Muscle layer of duodenum (tissue), 2 donors: ENCODE results near the gene SH3BP1.
A peak's percentile ranks its signal among the peaks of the same experiment; 100 is the strongest.

ENCODE experiments used
- H3K27ac ChIP-seq: one replicate; pipeline ENCODE4 v1.7.0; 2013; ENCODE audit warnings: mild to moderate bottlenecking, low read length
- H3K27me3 ChIP-seq: one replicate; pipeline ENCODE4 v1.7.0; 2013; ENCODE audit warnings: low read depth, mild to moderate bottlenecking, control low read depth, low read length
- H3K36me3 ChIP-seq, 2 donors: one replicate each; pipeline ENCODE4 v1.7.0; 2013; ENCODE audit warnings: low read length in 2 of 2, control low read depth in 1 of 2, mild to moderate bottlenecking in 1 of 2; ENCODE audit not compliant: insufficient read depth in 2 of 2, control insufficient read depth in 1 of 2
- H3K4me1 ChIP-seq, 2 donors: one replicate each; pipeline ENCODE4 v1.7.0; 2013; ENCODE audit warnings: low read length in 2 of 2, mild to moderate bottlenecking in 2 of 2, control low read depth in 1 of 2, moderate library complexity in 1 of 2; ENCODE audit not compliant: insufficient read depth in 2 of 2, control insufficient read depth in 1 of 2
- H3K4me3 ChIP-seq, 2 donors: one replicate each; pipeline ENCODE4 v1.7.0; 2013; ENCODE audit warnings: low read length in 2 of 2, low read depth in 1 of 2, mild to moderate bottlenecking in 1 of 2
- H3K9me3 ChIP-seq, 2 donors: one replicate each; pipeline ENCODE4 v1.7.0; 2013; ENCODE audit warnings: low read length in 2 of 2, control low read depth in 1 of 2, mild to moderate bottlenecking in 1 of 2; ENCODE audit not compliant: control insufficient read depth in 1 of 2
- donor health status: healthy.

SH3BP1 gene

GRCh38 chr22:37618072-37618656, 21.3 kb upstream of the SH3BP1 start:
- no peak overlapping the region for H3K27ac ChIP-seq
- no peaks in the 10 kb centered on the region for H3K27me3 ChIP-seq
- no peaks in the 10 kb centered on the region for H3K9me3 ChIP-seq
- H3K4me3 ChIP-seq: no peak overlapping the region
- H3K36me3 ChIP-seq: peaks cover 24 to 69% of the 10 kb centered on the region in 2 donors
- peaks cover 0 to 10% of the 10 kb centered on the region in 2 donors for H3K4me1 ChIP-seq

- no peak overlapping the region for H3K27ac ChIP-seq
- peaks cover under 1 to 13% of the 10 kb centered on the region in 2 donors for H3K4me1 ChIP-seq
- H3K36me3 ChIP-seq: peaks cover 24 to 72% of the 10 kb centered on the region in 2 donors
- H3K4me3 ChIP-seq: no peak overlapping the region
- no peaks in the 10 kb centered on the region for H3K27me3 ChIP-seq
- H3K9me3 ChIP-seq: no peaks in the 10 kb centered on the region
These were observed 20.8 kb upstream of the SH3BP1 start for GRCh38 chr22:37618674-37619073.

GRCh38 chr22:37619991-37620390, 19.5 kb upstream of the SH3BP1 start:
- Histone ChIP-seq H3K4me3 (no peak overlapping the region), H3K27me3 (no peaks in the 10 kb centered on the region), H3K9me3 (no peaks in the 10 kb centered on the region), H3K4me1 (peaks cover 3 to 10% of the 10 kb centered on the region in 2 donors), H3K27ac (no peak overlapping the region), H3K36me3 (peaks cover 24 to 62% of the 10 kb centered on the region in 2 donors)

- Histone ChIP-seq H3K9me3 (no peaks in the 10 kb centered on the region), H3K27me3 (no peaks in the 10 kb centered on the region), H3K27ac (no peak overlapping the region), H3K4me3 (no peak overlapping the region), H3K4me1 (peaks cover 7 to 18% of the 10 kb centered on the region in 2 donors), H3K36me3 (peaks cover 19 to 57% of the 10 kb centered on the region in 2 donors)
These were observed 18.1 kb upstream of the SH3BP1 start for GRCh38 chr22:37621352-37621860.

GRCh38 chr22:37623075-37624016, 16.1 kb upstream of the SH3BP1 start:
- H3K9me3 ChIP-seq: no peaks in the 10 kb centered on the region
- peaks cover 10 to 35% of the 10 kb centered on the region in 2 donors for H3K4me1 ChIP-seq
- no peaks in the 10 kb centered on the region for H3K27me3 ChIP-seq
- H3K27ac ChIP-seq: no peak overlapping the region
- H3K36me3 ChIP-seq: peaks cover 7 to 39% of the 10 kb centered on the region in 2 donors
- no peak overlapping the region for H3K4me3 ChIP-seq

- H3K36me3 ChIP-seq: peaks cover 5 to 33% of the 10 kb centered on the region in 2 donors
- no peak overlapping the region for H3K4me3 ChIP-seq
- no peaks in the 10 kb centered on the region for H3K27me3 ChIP-seq
- peaks cover 10 to 35% of the 10 kb centered on the region in 2 donors for H3K4me1 ChIP-seq
- no peaks in the 10 kb centered on the region for H3K9me3 ChIP-seq
- H3K27ac ChIP-seq: no peak overlapping the region
These were observed 15.5 kb upstream of the SH3BP1 start for GRCh38 chr22:37624017-37624365.

- Histone ChIP-seq H3K27ac (no peak overlapping the region), H3K9me3 (no peaks in the 10 kb centered on the region), H3K4me1 (peaks cover 10 to 35% of the 10 kb centered on the region in 2 donors), H3K27me3 (no peaks in the 10 kb centered on the region), H3K4me3 (no peak overlapping the region), H3K36me3 (peaks cover 5 to 36% of the 10 kb centered on the region in 2 donors)
These were observed 14.6 kb upstream of the SH3BP1 start for GRCh38 chr22:37624876-37625275.

- H3K4me3 ChIP-seq: no peak overlapping the region
- H3K4me1 ChIP-seq: peaks cover 10 to 35% of the 10 kb centered on the region in 2 donors
- H3K27me3 ChIP-seq: no peaks in the 10 kb centered on the region
- no peak overlapping the region for H3K27ac ChIP-seq
- peaks cover 5 to 36% of the 10 kb centered on the region in 2 donors for H3K36me3 ChIP-seq
- no peaks in the 10 kb centered on the region for H3K9me3 ChIP-seq
These were observed 13.7 kb upstream of the SH3BP1 start for GRCh38 chr22:37625737-37626136.

GRCh38 chr22:37626144-37626543, 13.3 kb upstream of the SH3BP1 start:
- Histone ChIP-seq H3K27me3 (no peaks in the 10 kb centered on the region), H3K36me3 (peaks cover 5 to 37% of the 10 kb centered on the region in 2 donors), H3K4me3 (peak overlapping the region in 1 of 2 donors; percentile 1), H3K4me1 (peaks cover 10 to 35% of the 10 kb centered on the region in 2 donors), H3K27ac (peak overlapping the region; percentile 23), H3K9me3 (no peaks in the 10 kb centered on the region)

GRCh38 chr22:37626556-37627075, 12.9 kb upstream of the SH3BP1 start:
- Histone ChIP-seq H3K27me3 (no peaks in the 10 kb centered on the region), H3K4me3 (peak overlapping the region in 1 of 2 donors; percentile 1), H3K27ac (peak overlapping the region; percentile 23), H3K36me3 (peaks cover 5 to 37% of the 10 kb centered on the region in 2 donors), H3K9me3 (no peaks in the 10 kb centered on the region), H3K4me1 (peaks cover 10 to 35% of the 10 kb centered on the region in 2 donors)

- peak overlapping the region; percentile 16 for H3K27ac ChIP-seq
- H3K4me3 ChIP-seq: no peak overlapping the region
- H3K4me1 ChIP-seq: peaks cover 10 to 35% of the 10 kb centered on the region in 2 donors
- H3K36me3 ChIP-seq: peaks cover 5 to 39% of the 10 kb centered on the region in 2 donors
- H3K27me3 ChIP-seq: no peaks in the 10 kb centered on the region
- H3K9me3 ChIP-seq: no peaks in the 10 kb centered on the region
These were observed 12.3 kb upstream of the SH3BP1 start for GRCh38 chr22:37627121-37627520.
